GM12801 (cell line): Measurements from ENCODE around the gene FSTL4.

Experiments
- CTCF ChIP-seq: IDR thresholded peaks from one replicate; pipeline ENCODE4 v1.5.1; 2011; ENCODE audit warnings: control low read depth; ENCODE audit not compliant: insufficient read length; ENCODE audit errors: extremely low read depth

FSTL4 gene

GRCh38 chr5:133286483-133286882 is 325.9 kb downstream of the FSTL4 start:
- no peak for TF ChIP-seq CTCF

GRCh38 chr5:133285583-133286021 is 326.7 kb downstream of the FSTL4 start:
- no peak for TF ChIP-seq CTCF

GRCh38 chr5:133284306-133284705 is 328.0 kb downstream of the FSTL4 start:
- no peak for TF ChIP-seq CTCF

- no peak for TF ChIP-seq CTCF
These were observed 334.0 kb downstream of the FSTL4 start for GRCh38 chr5:133278317-133278716.

GRCh38 chr5:133277744-133278143 is 334.6 kb downstream of the FSTL4 start:
- no peak for TF ChIP-seq CTCF

- TF ChIP-seq CTCF, result no peak
These were observed 336.2 kb downstream of the FSTL4 start for GRCh38 chr5:133276171-133276570.

- TF ChIP-seq CTCF, result no peak
These were observed 336.7 kb downstream of the FSTL4 start for GRCh38 chr5:133275631-133276030.

- TF ChIP-seq CTCF, result no peak
These were observed 337.8 kb downstream of the FSTL4 start for GRCh38 chr5:133274597-133274935.
